ENCODE data around the gene TSPAN16.
A peak's percentile ranks its signal among the peaks of the same experiment; 100 is the strongest.
"Not testable (repeated sequence)": the region's sequence is repeated elsewhere in the genome, so short reads cannot be mapped to it uniquely, and the experiment has no call there.

Gene TSPAN16

GRCh38 chr19:11347546-11348039 is 51.6 kb downstream of the TSPAN16 start:
- DNase-seq = no peak

DNA sequence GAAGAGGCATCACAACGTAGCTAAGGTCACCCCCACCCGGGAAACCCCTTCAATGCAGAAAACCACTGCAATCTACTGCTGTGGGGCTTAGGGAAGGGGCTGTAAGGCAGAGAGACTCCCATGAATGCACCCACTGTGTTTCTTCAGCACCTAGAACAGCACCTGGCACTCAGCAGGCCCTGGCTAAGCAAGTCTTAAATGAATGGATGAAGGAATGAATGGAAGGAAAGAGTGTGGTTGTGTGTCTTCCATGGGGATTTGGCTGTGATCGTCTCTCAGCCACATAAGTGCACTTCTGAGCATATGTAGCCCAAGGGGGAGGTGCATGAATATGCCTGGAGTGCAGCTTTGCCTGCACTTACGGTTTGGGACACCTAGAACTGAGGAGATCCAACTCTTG is 53.2 kb downstream of the TSPAN16 start:
- DNase-seq = no peak

DNA sequence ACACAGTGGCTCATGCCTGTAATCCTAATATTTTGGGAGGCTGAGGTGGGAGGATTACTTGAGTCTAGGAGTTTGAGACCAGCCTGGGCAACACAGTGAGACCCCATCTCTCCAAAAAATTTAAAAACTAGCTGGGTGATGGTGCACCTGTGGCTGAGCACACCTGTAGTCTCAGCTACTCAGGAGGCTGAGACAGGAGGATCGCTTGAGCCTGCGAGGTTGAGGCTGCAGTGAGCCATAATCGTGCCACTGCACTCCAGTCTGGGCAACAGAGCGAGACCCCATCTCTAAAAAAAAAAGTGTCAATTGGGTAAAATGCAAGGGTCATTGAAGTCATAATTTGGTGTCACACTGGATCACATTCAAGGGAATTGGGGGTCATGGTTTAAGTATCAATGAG is 58.1 kb downstream of the TSPAN16 start:
- not testable (repeated sequence) for DNase-seq

DNA sequence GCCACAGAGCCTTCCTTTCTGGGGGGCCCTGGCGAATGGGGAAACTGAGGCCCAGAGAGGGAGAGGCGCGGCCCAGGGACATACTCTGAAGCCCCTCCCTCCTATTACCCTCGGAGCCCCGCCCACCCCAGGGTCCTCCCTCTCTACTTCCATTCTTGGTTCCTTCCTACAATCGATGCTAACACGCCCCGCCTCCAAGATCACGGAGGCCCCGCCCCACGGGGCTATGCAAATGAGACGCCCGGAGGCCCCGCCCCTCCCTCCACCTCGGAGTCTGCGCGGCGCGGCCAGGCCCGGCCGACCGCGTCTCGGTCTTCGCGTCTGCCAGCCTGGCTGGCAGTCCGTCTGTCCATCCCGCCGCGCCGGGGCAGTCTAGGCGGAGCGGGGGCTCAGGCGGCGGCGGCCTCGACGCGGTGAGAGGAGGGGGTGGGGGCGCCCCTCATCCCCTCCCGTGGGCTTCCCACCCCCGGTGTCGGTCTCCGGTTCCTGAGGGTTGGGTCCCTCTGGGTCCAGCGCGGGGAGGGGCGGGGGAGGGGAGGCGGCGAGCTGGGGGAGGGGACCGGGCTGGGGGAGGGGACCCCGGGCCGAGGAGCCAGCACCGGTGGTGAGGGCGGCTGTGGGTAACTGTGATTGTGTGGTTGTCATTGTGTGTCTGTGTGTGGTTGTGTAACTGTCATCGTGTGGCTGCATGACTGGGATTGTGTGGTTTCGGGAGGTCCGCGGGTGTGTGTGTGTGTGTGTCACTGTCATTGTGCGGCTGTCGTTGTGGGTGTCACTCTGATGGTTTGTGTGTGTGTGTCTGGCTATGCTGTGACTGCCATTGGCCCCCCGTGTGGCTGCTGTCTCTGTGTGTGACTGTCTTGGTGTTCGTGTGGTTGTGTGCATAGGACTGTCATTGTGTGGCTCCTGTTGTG is 59.5 kb downstream of the TSPAN16 start, which contains the start of gene PLPPR2:
TSS of gene PLPPR2 (plus strand) at position 273 of the 914 bp plus-strand sequence. CDS start 2,242 bp downstream, outside the sequence.
- peak; percentile 77 for DNase-seq

GRCh38 chr19:11356074-11356397 is 60.1 kb downstream of the TSPAN16 start:
- no peak for DNase-seq

DNA sequence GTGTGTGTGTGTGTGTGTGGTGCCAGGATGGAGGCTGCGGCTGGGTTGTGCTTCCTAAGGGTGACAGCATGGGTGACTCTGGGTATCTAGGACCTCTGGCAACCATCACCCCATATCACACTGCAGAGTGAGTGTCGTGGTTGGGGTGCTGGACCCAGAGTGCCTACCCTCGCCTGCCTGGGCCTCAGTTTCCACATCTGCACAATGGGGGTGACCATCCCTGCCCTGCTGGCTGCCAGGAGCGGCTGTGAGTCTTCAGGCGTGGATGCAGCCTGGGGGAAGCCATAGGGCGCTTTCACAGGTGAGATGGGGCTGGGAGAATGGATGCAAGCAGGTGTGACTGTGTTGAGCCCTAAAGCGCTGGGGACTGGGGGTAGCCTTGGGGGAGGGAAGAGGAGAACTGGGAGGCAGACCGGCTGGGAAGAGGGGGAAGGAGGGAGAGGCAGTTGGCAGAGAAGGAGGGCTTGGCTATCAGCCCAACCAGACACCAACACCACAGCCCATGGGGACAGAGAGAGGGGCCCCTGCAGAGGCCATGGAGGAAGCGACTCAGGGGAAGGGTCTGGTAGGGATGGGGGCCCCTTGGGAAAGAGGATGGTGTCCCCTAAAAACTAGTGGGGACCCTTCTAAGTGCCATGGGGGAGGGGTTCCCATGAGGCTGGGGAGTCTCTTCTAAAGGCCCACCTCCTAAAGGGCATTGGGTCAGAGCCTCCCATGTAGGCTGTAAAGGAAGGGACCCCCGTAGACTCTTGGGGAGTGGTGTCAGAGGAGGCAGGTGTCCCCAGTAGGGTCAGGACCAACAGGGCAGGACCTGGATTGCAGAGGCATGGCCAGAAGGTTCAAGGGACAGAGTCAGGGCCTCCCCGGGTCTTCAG is 61.0 kb downstream of the TSPAN16 start:
- no peak for DNase-seq

- DNase-seq = no peak
These were observed 63.5 kb downstream of the TSPAN16 start for GRCh38 chr19:11359421-11359820.

DNA sequence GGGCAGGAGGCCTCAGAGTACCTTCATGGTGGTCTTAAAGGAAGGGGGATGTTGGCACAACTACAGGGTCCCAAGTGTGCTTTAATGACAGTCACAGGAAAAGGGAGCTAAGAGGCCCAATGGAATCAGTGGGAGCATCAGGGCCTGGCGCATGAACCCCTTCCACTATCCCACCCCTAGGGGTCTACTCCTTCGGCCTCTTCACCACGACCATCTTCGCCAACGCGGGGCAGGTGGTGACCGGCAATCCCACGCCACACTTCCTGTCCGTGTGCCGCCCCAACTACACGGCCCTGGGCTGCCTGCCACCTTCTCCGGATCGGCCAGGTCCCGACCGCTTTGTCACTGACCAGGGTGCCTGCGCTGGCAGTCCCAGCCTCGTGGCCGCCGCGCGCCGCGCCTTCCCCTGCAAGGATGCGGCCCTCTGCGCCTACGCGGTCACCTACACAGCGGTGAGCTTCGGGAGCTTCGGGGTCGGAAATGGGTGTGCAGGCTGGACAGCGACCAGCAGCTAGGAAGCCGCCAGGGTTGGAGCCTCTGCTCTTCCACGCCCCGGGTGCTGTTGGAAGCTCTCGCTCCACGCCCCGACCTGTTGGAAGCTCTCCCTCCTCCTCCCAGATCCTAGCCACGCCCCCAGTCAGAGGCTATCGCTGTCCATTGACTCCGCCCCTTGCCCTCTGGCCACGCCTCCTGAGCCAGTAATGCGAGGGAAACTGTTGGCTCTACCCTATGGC is 65.2 kb downstream of the TSPAN16 start:
- no peak for DNase-seq

DNA sequence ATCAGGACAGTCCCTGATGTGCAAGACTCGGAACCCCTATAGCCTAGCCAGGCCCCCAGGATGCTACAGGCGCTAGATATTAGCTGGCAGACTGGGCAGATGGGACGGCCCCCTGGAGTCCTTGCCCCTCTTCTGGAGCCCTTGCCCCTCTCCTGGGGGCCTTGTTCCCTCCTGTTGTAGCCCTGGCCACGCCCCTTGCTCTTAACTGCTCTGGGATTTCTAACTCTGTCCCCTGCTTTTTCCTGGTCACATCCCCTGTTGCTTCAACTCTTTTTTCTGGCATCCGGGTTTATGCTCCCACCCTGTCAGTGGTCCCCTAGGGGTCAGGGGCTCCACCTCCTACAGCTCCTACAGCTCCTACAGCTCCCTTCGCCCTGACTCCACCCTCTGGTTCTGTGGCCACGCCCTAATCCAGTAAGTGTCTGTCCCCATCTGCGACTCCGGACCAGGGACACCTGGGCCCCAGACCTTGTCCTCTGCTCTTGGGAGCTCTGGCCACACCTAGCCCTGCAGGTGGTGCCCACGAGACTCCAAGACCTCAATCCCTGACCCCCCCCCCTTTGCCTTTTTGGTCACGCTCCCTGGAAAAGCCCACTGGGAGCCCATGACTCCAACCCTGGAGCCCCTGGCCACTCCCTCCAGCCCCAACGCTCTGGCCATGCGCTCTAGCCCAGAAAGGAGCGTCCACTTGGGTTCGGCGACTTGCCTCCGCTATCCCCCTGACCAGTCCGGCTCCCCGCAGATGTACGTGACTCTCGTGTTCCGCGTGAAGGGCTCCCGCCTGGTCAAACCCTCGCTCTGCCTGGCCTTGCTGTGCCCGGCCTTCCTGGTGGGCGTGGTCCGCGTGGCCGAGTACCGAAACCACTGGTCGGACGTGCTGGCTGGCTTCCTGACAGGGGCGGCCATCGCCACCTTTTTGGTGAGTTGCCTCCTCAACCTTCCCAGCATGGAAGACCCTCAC is 66.1 kb downstream of the TSPAN16 start:
- no peak for DNase-seq

GRCh38 chr19:11363881-11364280 is 67.9 kb downstream of the TSPAN16 start:
- no peak for DNase-seq

GRCh38 chr19:11364296-11364904 is 68.4 kb downstream of the TSPAN16 start:
- no peak for DNase-seq

GRCh38 chr19:11364935-11365334 is 69.0 kb downstream of the TSPAN16 start:
- DNase-seq = no peak
